Mucosa of descending colon (tissue), 3 donors: ENCODE measurements around the gene HSD17B13. TPM values are rescaled to one million over a fixed set of nuclear protein-coding genes. Genes with fewer than 3 reads are reported as not detected.
"Not testable (repeated sequence)": the region's sequence is repeated elsewhere in the genome, so short reads cannot be mapped to it uniquely, and the experiment has no call there.

Experiments
- ATAC-seq: fragments of 200-7000 bp; cut with Tn5 transposase; one replicate; pipeline ENCODE4 v1.9.1; 2020; ENCODE audit warnings: mild to moderate bottlenecking, moderate library complexity
- DNase-seq, 3 donors: peaks; one replicate each; pipeline ENCODE4 v3.0.0-alpha.2; 2020
- H3K36me3 ChIP-seq: fragments of 200-600 bp; one replicate; pipeline ENCODE4 v1.8.0; 2021; ENCODE audit warnings: low read depth, mild to moderate bottlenecking
- H3K4me1 ChIP-seq: fragments of 200-600 bp; one replicate; pipeline ENCODE4 v1.8.0; 2021; ENCODE audit warnings: low read depth, mild to moderate bottlenecking
- H3K4me3 ChIP-seq: fragments of 200-600 bp; one replicate; pipeline ENCODE4 v1.8.0; 2021; ENCODE audit warnings: mild to moderate bottlenecking
- H3K9me3 ChIP-seq: fragments of 200-600 bp; one replicate; pipeline ENCODE4 v1.8.0; 2021; ENCODE audit warnings: mild to moderate bottlenecking
- intact Hi-C, 2 donors: fragments of 100-400 bp; cut with DNase I in 1 of 2; cut with micrococcal nuclease in 1 of 2; formaldehyde crosslinking; loops; one replicate each; pipeline versions ENCODE4 v1.11.0 to v1.11.1; 2022; cut with DNase I, micrococcal nuclease
- total RNA-seq, 3 donors: library from RNA; stranded (reverse); fragmentation: NEBNext Ultra II Directional in 2 of 3; extraction: Animal tissue kit (Norgen Biotek cat#: 25700) in 2 of 3; gene quantifications; one replicate each; pipeline versions ENCODE4 v1.2.1 to v1.2.4, GENCODE V29; 2021 to 2023
- TF ChIP-seq, protein P1 (sequence below): fragments of 200-600 bp; IDR thresholded peaks from one replicate; pipeline ENCODE4 v1.8.0; 2022; ENCODE audit warnings: antibody characterized with exemption, mild to moderate bottlenecking
- donor health status: DM: no; HTN: no; CAD: no; lungs with moderate emphysema.
- donor health status: DM: no; HTN: no; CAD: no.
- donor health status: DM: no; HTN: yes; CAD: no.

Gene HSD17B13
- total RNA-seq, 3 donors from 2014 or later, result 0.36 to 1.8 (median 0.76) TPM

DNA sequence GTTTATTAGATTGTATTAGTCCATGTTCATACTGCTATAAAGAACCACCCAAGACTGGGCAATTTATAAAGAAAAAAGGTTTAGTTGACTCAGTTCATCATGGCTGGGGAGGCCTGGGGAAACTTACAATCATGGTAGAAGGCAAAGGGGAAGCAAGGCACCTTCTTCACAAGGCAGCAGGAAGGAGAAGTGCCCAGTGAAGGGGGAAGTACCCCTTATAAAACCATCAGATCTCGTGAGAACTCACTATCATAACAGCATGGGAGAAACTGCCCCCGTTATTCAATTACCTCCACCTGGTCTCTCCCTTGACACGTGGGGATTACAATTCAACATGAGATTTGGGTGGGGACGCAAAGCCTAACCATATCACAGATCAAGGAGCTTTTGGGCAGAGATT, 8.1 kb upstream of the HSD17B13 start:
- intact Hi-C loops, result no loop called here
- H3K4me1 ChIP-seq, result no peaks in the 10 kb centered on the region
- H3K4me3 ChIP-seq, result no peak overlapping the region
- TF ChIP-seq, protein P1, sequence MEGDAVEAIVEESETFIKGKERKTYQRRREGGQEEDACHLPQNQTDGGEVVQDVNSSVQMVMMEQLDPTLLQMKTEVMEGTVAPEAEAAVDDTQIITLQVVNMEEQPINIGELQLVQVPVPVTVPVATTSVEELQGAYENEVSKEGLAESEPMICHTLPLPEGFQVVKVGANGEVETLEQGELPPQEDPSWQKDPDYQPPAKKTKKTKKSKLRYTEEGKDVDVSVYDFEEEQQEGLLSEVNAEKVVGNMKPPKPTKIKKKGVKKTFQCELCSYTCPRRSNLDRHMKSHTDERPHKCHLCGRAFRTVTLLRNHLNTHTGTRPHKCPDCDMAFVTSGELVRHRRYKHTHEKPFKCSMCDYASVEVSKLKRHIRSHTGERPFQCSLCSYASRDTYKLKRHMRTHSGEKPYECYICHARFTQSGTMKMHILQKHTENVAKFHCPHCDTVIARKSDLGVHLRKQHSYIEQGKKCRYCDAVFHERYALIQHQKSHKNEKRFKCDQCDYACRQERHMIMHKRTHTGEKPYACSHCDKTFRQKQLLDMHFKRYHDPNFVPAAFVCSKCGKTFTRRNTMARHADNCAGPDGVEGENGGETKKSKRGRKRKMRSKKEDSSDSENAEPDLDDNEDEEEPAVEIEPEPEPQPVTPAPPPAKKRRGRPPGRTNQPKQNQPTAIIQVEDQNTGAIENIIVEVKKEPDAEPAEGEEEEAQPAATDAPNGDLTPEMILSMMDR, result no peak
- DNase-seq (no peak), ATAC-seq (no peak)
- peaks cover 9% of the 10 kb centered on the region for H3K9me3 ChIP-seq
- no peaks in the 10 kb centered on the region for H3K36me3 ChIP-seq

DNA sequence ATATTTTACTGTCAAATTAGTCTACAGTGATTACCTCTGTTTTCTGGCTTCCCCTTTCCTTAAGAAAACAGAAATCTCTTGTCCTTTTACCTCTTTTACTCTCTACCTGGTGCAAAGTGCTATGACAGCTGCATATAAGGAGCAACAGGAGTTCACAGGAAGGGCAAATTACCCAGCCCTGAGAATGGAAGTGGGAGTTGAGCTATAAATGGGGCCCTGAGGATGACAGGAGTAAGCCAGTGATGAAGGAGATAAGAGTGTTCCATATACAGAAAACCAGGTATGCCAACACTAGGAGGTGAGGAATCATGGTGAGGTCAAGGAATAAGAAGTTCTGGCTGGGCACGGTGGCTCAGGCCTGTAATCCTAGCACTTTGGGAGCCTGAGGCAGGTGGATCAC, 4.5 kb upstream of the HSD17B13 start:
- no peak overlapping the region for H3K4me3 ChIP-seq
- no peaks in the 10 kb centered on the region for H3K36me3 ChIP-seq
- intact Hi-C loops, result no loop called here
- DNase-seq, result no peak
- H3K4me1 ChIP-seq, result no peaks in the 10 kb centered on the region
- TF ChIP-seq, protein P1, result no peak
- no peaks in the 10 kb centered on the region for H3K9me3 ChIP-seq
- ATAC-seq, result no peak

DNA sequence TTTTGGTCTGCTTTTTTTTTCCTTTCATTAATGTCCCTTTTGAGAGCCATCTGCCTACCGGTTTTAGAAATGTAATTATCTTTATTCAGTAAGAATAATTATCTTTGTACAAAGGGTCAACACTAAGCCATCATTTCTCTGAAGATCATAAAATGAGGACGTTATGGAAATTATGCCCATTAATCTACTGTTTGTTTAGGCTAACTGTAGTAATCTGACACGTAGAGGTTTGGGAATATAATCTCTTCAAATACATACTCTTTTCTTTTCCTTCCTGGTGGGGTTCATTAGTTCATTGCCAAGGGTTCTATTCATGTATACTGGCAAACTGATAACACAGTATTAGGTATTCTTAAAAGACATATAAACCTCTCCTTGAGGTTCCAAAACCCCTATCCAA, 3.8 kb upstream of the HSD17B13 start:
- Histone ChIP-seq H3K9me3 (no peaks in the 10 kb centered on the region), H3K4me3 (no peak overlapping the region), H3K4me1 (no peaks in the 10 kb centered on the region), H3K36me3 (no peaks in the 10 kb centered on the region)
- intact Hi-C loops, result no loop called here
- DNase-seq (no peak), ATAC-seq (no peak)
- TF ChIP-seq, protein P1, result no peak

DNA sequence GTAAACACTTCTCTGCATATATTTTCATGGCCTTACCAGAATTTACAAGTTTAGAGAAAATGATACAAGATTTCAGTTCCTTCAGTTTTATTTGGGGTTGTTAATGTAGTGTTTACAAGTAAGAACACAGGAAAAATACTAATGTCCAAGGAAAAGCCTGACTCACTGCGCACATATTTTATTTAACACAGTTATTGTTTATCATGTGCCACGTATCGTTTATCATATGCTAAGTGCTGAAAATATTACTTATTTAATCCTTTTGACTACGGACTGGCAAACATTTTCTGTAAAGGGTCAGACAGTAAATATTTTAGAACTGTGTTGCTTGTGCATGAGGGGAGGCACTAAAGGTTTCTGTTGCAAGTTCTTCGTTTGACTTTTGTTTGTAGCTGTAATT, 794 bp downstream of the HSD17B13 start:
- intact Hi-C loops, result no loop called here
- Histone ChIP-seq H3K4me3 (no peak overlapping the region), H3K4me1 (no peaks in the 10 kb centered on the region), H3K9me3 (no peaks in the 10 kb centered on the region), H3K36me3 (no peaks in the 10 kb centered on the region)
- ATAC-seq (no peak), DNase-seq (no peak)
- TF ChIP-seq, protein P1, result no peak

DNA sequence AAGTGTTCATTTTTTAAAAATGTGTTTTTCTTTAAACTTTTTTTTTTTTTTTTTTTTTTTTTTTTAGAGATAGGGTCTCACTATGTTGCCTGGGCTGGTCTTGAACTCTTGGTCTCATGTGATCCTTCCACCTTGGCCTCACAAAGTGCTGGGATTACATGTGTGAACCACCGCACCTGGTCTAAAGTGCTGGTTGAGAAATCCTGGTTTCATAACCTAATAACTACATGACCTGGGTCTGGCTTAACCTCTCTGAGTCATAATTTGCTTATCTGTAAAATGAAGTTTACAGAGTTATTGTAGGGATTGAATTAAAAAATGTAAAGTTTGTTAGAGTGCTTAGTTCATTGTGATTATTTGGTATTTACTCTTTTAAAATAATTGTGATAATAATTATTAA, 5.2 kb downstream of the HSD17B13 start:
- TF ChIP-seq, protein P1, result no peak
- intact Hi-C loops, result no loop called here
- H3K36me3 ChIP-seq, result no peaks in the 10 kb centered on the region
- H3K9me3 ChIP-seq, result no peaks in the 10 kb centered on the region
- no peak overlapping the region for H3K4me3 ChIP-seq
- ATAC-seq (peak; percentile 20), DNase-seq (no peak)
- no peaks in the 10 kb centered on the region for H3K4me1 ChIP-seq

DNA sequence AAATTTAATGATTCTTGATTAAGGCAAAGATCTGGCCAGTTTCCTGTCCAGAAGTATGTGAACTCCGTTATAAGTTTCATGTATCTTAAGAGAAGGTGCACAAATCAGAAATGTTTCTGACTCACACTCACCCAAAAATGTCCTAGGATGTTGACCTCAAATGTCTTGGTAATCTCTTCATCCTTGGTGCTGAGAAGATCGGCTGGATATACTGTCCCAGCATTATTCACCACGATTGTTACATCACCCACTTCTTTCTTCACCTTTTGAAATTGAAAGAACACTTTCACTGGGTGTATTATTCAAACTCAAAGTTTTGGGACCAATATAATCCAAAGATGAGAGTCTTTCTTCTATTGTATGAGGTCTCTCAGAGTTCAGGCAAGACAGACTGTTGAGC, 5.7 kb downstream of the HSD17B13 start:
- Histone ChIP-seq H3K36me3 (no peaks in the 10 kb centered on the region), H3K4me3 (no peak overlapping the region), H3K4me1 (no peaks in the 10 kb centered on the region), H3K9me3 (no peaks in the 10 kb centered on the region)
- intact Hi-C loops, result no loop called here
- no peak for DNase-seq
- TF ChIP-seq, protein P1, result no peak
- ATAC-seq, result no peak

DNA sequence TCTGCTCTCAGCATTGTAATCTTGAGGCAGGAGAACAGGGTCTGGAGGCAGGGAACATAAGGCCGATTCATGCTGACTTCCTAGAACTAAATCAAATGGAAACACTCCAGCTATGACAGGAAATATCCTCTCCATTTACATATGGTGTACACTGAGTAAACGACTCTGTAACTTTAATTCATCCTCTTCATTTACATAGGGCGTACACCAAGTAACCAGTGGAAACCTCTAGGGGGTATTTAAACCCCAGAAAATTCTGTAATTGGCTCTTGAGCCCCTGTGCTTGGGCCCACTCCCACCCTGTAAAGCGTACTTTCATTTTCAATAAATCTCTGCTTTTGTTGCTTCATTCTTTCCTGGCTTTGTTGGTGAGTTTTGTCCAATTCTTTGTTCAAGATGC, 7.7 kb downstream of the HSD17B13 start:
- H3K4me3 ChIP-seq, H3K4me1 ChIP-seq, DNase-seq, ATAC-seq, H3K9me3 ChIP-seq, intact Hi-C loops, H3K36me3 ChIP-seq: not testable (repeated sequence)
